Renal cortical epithelial cell (primary cell): Measurements from ENCODE around the gene C11orf86. TPM values are rescaled to one million over a fixed set of nuclear protein-coding genes. Genes with fewer than 3 reads are reported as not detected.
"Not testable (repeated sequence)": the region's sequence is repeated elsewhere in the genome, so short reads cannot be mapped to it uniquely, and the experiment has no call there.

Experiments
- DNase-seq: peaks from one replicate; pipeline ENCODE4 v3.0.0-alpha.2; 2011; ENCODE audit warnings: low read depth
- total RNA-seq: library from RNA; depleted of rRNA; stranded (reverse); fragments of >200 nt; gene quantifications from 2 replicates; pipeline ENCODE4 v1.2.3, GENCODE V29; 2014

The C11orf86 gene
- total RNA-seq, 1 donor from 2014 or later = not detected

DNA sequence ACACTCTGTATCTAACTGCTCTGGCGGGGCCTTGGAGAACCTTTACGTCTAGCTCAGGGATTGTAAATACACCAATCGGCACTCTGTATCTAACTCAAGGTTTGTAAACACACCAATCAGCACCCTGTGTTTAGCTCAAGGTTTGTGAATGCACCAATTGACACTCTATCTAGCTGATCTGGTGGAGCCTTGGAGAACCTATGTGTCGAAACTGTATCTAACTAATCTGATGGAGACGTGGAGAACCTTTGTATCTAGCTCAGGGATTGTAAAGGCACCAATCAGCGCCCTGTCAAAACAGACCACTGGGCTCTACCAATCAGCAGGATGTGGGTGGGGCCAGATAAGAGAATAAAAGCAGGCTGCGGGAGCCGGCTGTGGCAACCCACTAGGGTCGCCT, 14.3 kb downstream of the C11orf86 start:
- DNase-seq = not testable (repeated sequence)

DNA sequence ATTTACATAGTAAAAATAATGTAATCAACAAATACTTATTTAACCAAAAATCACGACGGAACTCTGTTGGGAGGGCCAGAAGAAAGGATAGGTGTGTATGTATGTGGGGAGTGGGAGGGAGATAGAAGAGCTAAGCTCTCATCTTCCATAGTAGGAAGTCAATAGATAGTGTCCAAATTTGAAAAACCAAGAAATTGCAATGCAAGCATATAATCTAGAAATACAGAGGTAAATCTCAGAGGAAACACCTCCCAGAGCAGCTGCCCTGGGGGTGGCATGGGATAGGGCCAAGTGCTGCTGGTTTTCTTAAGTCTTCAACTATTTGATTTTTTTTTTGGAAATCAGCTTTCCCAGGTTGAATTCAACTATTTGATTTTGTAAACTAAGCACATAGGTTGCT, 16.9 kb downstream of the C11orf86 start:
- DNase-seq = no peak

DNA sequence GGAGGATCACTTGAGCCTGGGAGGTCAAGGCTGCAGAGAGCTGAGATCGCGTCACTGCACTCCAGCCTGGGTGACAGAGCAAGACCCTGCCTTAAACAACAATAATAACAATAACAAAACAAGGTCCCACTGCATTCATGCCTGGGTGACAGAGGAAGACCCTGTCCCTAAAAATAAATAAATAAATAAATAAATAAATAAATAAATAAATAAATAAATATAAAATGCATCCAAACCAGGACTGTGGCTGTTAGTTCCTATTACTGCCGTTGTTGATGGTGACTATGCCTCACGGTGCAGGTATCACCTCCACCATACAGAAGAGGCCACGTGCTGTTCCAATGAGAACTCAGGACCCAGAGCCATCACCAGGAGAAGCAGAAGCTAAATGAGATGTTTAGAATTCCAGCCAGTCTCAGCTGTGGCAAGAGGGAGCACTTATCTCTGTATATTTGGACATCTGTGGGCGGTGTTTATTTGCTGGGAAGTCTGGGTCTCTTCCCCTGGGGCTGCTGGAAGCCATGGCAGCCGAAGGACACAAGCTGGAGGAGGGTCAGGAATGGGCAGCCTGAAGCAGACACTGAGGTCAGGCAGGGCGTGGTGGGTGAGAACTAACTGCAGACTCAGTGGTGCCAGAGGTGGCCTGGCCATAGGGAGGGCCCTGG, 21.6 kb downstream of the C11orf86 start:
- DNase-seq = no peak

DNA sequence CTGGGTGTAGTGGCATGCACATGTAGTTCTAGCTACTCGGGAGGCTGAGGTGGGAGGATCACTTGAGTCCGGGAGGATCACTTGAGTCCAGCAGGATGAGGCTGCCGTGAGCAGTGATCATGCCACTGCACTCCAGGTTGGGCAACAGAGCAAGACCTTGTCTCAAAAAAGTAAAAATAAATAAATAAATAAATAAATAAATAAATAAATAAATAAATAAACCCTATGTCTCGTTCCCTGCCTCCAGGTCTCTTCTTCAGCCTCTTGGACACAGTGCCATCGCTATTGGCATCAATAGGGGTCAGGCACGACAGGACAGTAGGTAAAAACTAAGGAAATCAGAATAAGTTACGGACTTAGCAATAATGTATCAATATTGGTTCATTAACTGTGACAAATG, 24.5 kb downstream of the C11orf86 start:
- DNase-seq = no peak

DNA sequence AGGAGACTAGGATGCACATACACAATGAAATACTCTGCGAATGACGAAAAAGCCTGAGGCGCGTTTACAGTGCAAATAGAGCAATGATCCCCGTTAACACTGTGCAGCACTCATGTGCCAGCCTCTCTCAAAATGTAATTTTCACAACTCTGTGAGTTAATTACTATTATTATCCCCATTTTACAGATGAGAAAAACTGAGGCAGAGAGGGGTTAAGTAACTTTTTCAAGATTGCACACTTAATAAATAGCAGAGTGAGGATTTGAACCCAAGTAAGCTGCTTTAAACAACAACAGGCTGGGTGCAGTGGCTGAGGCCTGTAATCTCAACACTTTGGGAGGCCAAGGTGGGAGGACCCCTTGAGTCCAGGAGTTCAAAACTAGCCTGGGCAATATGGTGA, 26.2 kb downstream of the C11orf86 start:
- no peak for DNase-seq

DNA sequence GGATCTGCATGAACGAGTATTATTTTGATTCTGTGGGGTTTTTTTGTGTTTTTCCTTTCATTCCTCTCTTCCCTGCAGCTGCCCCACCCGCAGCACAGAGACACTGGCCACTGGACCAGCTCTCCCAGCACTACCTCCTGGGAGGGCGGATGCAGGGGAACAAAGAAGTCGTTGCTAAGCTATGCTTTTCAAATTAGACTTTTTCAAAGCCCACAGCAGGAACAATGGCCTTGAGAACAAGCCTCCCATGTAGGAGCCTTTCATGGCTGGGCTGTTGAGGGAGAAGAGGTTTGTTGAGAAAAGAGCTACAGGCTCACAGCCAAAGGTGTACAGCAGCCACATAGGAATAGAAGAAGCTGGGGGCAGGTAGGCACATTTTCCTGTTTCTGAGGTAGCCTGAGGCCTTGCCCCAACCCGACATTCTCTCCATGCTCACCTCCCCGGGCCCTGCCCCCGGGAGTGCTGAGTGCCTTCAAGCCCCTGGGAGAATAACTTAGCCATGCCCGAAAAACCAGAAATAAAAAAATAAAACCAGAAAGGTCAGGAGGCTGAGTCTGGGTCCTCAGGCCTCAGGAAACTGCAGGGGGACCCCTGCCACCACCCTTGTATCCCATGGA, 27.3 kb downstream of the C11orf86 start:
- DNase-seq = no peak

DNA sequence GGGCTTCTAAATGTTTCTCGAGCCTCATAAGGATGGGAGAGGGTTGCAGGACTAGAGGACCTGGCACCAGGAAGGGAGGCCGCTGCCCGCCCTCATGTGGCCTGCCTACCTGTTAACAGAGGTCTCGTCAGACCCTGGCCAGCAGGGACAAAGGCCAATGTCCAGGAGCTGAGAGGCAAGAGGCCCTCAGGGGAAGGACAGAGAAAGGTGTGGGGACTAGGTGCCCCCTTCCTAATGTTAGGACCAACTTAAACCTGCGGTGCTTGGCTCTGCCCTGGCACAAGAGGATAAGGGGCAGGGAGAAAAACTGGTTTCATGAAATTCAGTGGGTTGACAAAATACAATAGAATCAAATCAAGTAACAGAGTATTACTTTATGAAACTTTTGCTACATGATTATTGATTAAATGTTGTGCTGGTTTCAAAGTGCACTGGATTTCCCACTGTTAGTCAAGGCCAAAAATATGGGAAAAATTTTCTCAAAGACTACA, 27.9 kb downstream of the C11orf86 start:
- DNase-seq = no peak

DNA sequence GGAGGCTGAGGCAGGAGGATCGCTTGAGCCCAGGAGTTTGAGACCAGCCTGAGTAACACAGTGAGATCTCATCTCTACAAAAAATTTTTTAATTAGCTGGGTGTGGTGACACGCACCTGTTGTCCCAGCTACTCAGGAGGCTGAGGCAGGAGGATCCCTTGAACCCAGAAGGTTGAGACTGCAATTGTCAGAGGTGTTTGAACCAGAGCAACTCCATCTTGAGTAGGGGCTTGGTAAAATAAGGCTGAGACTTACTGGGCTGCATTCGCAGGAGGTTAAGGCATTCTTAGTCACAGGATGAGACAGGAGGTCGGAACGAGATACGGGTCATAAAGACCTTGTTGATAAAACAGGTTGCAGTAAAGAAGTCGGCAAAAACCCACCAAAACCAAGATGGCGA, 30.1 kb downstream of the C11orf86 start:
- not testable (repeated sequence) for DNase-seq

DNA sequence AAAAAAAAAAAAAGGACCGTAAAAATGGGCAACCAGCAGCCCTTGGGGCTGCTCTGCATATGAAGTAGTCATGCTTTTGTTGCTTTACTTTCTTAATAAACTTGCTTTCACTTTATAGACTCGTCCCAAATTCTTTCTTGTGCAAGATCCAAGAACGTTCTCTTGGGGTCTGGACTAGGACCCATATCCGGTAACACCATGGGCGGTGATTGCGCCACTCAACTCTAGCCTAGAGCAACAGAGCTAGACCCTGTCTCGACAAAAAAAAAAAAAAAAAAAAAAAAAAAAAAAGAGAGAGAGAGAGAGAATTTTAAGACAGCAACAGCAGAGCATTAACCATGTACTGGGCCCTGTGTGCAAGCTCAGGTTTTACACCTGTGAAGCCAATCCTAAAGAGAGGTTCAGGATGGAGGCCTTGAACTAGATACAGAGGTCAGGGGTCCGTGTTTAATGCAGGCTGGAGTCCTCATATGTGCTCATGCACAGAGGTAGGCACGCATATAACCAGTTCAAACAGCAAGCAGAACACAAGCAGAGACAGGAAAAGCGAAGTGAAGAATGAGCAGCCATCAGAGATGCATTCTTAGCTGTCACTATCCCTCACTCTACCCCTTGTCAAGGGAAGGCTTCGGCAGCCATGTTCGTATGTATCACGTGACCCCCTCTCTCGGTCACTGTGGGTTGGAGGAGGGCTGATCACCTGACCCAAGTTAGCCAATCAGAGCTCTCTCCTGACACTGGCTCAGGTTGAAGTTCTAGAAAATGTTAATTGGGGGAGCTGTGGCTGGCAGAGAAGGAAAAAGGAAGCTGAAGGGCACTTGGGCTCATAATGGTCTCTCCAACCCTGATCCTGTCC, 31.2 kb downstream of the C11orf86 start:
- DNase-seq = no peak

DNA sequence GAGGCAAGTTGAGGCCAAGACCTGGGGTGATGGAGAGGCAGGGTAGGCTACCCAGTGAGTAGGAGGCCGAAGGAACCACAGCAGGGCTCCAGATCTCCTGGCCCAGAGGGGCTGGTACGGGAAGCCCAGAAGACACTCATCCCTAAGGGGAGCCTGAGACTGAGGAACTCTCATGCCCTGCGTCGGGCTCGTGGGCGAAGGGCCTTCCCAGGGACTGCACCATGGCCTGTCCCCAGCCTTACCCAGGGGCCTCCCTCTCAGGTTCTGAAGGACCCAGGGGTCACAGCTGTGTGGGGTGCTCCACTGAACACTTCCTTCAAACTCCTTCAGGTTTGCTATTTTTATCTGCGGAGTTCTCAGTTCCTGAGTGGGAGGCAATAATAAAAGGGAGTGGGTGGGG, 32.0 kb downstream of the C11orf86 start:
- no peak for DNase-seq

DNA sequence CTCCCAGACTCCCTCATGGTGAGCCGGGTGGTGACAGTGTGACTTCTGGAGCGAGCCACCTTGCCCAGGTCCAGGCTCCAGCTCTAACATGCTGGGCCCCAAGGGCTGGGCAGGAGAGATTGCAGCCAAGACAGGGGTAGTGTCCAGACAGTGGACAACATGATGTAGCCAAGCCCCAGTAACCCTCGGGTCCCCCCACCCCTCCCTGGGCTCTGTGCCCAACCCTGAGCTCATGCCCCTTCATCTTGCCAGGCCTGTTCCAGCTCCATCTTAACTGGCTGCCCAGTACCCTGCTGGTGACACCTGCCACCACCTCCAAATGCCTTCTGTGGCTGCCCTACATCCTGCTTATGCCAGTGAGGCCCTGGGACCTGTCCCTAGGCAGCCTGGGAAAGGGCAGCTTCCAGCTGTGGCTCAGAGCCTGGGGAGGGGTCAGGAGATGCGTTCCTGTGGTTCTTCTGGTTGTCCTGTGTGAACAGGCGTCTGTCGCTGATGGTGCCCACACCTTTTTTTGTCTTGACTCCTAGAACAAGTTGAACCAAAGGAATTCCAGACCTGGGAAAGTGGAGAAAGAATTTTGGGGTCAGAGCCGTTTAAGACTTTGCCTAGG, 35.3 kb downstream of the C11orf86 start:
- DNase-seq = no peak

DNA sequence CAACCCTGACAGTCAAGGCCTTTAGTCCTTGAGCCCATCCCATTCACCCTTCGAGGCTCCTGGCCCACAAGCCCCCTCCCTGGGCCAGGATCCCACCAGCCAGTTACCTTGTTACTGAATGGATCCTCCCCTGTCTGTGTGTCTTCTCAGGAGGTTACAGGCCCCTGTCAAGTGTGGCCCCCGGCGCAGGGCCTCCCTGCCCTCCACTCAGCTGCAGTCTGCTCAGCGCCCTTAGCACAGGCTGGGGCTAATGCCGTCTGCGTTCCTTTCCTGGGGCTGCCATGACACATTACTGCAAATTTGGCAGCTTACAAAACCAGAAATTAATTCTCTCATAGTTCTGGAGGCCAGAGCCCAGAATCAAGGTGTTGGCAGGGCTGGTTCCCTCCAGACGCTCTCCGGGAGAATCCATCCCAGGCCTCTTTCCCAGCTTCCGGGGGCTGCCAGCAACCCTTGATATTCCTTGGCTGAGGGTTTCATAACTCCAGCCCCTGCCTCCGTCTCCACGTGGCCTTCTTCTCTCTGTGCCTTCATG, 38.5 kb downstream of the C11orf86 start:
- no peak for DNase-seq

DNA sequence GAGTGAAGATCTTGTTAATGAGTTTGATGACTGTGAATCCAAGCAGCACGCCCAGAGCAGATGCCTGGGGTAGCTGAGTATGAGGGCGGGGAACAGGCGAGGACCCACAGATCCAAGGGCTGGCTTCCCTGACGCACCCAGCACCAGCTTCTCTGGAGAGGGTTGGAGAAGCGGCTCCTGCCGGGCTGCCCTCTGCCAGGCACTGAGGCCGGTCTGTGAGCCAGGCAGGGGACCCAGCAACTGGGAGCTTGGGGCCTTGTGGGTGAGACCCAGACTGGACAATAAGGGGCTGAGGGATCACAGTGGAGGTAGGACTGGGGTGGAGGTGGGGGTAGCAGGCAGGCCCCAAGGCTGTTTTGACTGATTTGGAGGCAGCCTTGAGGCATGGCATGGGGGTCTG, 39.2 kb downstream of the C11orf86 start:
- no peak for DNase-seq

DNA sequence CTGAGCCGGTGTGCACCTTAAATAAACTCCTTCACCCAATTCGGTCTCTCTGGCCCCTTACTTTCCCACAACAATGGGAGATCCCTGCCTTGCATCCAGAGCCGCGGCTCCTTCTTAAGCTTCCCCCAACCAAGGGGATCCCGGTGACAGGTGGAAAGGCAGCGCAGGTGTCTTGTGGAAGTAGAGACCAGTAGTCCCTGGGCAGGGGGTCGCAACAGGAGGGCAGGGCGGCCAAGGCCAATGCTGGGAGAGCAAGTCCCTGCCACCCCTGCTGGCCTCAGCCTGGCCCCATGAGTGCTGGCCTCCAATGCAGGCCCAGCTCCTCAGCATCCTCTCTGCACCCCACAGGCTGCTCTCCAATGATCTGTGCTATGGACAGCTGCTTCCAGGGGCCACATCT, 39.9 kb downstream of the C11orf86 start:
- no peak for DNase-seq

DNA sequence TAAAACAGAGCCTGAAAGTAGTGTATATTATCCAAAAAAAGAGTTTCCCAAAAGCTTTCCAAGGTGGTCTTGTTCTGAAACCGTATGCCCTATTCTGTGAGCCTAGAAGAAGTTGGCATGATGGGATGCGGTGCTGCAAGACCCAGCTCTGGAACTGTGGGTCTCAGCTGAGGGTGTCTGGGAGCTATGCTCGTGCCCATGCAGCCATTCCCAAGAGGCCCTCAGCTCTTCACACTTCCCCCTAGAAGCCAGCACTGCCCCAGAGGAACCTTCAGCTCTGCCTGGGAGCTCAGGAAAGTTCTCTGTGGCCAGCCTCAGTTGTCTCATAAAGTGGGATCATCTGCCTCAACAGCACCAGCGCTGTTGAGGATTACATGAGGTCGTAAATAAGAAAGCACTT, 41.4 kb downstream of the C11orf86 start:
- no peak for DNase-seq

DNA sequence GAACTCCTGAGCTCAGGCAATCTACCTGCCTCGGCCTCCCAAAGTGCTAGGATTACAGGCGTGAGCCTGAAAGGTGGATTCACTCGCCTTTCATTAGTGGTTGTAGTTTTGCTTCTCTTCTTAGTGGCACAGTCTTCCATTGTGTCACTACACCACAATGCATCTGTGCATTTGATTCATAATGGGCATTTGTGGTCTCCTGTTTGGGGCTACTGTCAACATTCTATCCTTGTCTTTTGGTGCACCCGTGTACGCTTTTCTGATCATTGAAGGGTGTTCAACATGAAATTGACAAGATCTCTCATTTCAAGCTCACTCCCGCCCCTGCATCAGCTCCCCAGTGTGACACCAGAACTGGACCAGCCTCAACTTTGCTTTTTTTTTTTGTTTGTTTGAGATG, 45.8 kb downstream of the C11orf86 start:
- no peak for DNase-seq

DNA sequence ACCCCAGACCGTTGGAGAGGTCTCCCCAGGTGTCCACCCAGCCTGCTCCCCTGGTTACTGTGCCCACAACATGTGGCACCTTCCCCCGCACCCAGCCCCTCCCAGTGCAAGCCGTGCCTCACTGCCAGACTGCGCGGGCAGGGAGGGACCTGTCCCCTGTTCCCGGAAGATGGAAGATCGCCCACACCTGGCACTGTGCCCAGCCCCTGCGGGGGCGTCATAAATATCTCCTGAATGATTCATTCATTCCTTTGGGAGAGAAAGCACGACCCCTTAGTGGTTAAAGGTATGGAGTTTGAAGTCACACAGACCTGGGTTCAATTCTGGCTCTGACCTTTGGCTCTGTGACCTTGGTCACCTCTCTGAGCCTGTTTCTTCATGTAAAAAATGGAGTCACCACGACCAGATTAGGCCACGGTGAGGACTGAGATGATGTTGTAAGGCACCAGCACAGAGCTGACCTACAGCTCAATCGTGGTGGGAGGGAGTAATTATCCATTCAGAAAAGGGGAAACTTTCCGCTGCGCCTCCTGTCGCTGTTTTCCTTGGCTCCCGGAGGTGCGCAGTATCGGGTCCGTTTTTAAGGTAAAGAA, 47.3 kb downstream of the C11orf86 start:
- peak; percentile 94 for DNase-seq

DNA sequence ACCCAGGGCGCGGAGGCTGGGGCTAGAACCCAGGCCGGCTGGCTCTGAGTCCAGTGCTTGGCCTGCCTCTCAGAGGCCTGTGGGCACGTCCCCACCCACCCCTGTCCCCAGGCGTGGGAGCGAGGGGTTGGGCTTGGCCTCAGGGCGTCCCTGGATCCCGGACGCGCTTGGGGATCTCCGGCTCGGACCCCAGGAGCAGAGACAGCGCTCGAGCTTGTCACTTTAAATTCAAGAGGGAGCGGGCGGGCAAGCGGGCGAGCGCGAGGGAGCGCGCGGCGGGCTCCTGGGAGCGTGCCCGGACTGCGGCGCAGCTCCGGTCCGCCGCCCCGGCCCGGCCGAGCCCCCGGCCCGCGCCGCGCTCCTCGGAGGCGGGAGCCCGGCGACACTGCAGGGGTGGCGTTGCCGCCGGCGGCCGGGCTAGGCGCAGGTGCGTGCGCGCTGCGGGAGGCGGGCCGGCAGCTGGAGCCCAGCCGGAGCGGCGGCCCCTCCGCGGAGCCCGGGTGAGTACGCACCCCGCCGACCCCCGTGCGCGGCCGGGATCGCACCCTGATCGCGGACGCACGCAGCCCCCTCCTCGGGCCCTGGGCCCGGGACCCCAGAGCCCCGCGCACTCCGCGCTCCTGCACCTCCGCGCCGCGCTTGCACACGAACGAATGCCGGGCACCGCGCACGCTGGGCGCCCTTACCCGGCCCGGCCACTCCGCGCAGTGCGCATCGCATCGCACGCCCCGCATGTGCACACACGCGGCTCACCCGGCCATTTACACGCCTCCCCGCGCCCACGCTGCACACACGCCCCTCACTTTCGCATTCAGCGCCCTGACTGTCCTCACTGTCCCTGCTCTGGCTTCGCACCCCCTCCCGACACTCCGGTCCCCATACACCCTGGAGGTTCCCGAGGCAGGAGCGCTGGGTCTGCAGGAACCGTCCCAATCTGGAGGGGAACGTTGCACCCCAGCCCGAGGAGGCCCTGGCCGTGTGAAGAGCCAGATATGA, 48.2 kb downstream of the C11orf86 start, which contains the start of gene SYT12:
SYT12 (plus strand) TSS at position 174 of the 996 bp plus-strand sequence. CDS start 7,011 bp downstream, outside the sequence.
- no peak for DNase-seq

DNA sequence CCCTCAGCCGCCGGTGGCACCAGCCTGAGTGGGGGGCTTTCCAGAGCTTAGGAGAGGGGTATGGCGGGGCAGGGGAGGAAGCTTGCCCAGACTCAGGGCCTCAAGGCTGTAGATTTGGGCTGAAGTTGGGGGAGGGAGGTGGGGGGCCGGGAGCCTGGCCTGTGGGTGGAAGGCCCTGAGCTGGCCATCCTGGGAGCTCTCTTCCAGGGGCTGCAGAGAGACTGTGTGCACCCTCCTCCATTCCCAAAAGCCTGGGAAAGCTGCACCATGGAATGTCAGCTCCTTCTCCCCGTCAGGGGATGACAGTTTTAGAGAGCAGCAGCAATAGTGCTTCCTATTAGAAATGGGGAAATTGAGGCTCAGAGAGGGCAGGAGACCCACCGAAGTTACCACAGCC, 48.9 kb downstream of the C11orf86 start:
- no peak for DNase-seq

DNA sequence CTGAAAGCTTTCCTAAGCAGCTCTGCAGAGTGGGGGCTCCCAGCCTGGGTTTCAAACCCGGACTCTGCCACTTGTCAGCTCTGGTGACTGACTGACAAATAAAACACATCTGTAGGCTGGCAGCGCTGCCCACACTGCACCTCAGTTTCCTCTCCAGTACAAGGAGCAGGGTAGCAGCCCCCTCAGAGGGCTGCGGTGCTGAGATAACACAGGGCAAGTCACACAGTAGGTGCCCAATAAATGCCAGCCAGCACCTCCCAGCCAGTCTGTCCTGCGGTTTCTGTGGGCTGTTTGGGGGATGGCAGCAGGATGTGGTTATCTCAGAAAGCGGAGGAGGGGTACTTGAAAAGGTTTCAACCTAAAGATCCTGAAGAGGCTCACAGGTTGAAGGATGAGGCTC, 49.3 kb downstream of the C11orf86 start:
- no peak for DNase-seq
